ENCODE data around the gene RAB27A. TPM values are rescaled to one million over a fixed set of nuclear protein-coding genes. Genes with fewer than 3 reads are reported as not detected.
"Not testable (repeated sequence)": the region's sequence is repeated elsewhere in the genome, so short reads cannot be mapped to it uniquely, and the experiment has no call there.

The RAB27A gene
- 16.2 TPM for total RNA-seq

GRCh38 chr15:55289746-55290527, at the start of gene RAB27A:
Gene RAB27A, minus strand, starts transcription at chr15:55289813. Its CDS starts 54,879 bp downstream, at chr15:55234934.
- DNase-seq: peak; percentile 79

GRCh38 chr15:55337160-55337559, 47.5 kb upstream of the RAB27A start:
- DNase-seq: no peak

GRCh38 chr15:55334997-55335396, 45.4 kb upstream of the RAB27A start:
- DNase-seq: no peak

- no peak for DNase-seq
These were observed 44.8 kb upstream of the RAB27A start for GRCh38 chr15:55334371-55334770.

- no peak for DNase-seq
These were observed 37.8 kb upstream of the RAB27A start for GRCh38 chr15:55327387-55327786.

GRCh38 chr15:55322467-55322866, 32.9 kb upstream of the RAB27A start:
- no peak for DNase-seq

- no peak for DNase-seq
These were observed 31.4 kb upstream of the RAB27A start for GRCh38 chr15:55320963-55321362.

GRCh38 chr15:55320238-55320550, 30.6 kb upstream of the RAB27A start:
- DNase-seq: no peak

GRCh38 chr15:55319537-55320237, 30.1 kb upstream of the RAB27A start:
- no peak for DNase-seq

GRCh38 chr15:55318588-55319494, 29.2 kb upstream of the RAB27A start, which contains the start of the genes PIGB and PIGBOS1:
Gene PIGB, plus strand, starts transcription at chr15:55319222. Its CDS starts 29 bp downstream, at chr15:55319251.
Gene PIGBOS1, minus strand, starts transcription at chr15:55319123. Its CDS starts 1,331 bp downstream, at chr15:55317792.
- peak; percentile 94 for DNase-seq

GRCh38 chr15:55302801-55303200, 13.2 kb upstream of the RAB27A start:
- not testable (repeated sequence) for DNase-seq

GRCh38 chr15:55297315-55297714, 7.7 kb upstream of the RAB27A start:
- no peak for DNase-seq

GRCh38 chr15:55290528-55291057, 980 bp upstream of the RAB27A start:
- DNase-seq: peak; percentile 90

- peak; percentile 28 for DNase-seq
These were observed 435 bp downstream of the RAB27A start for GRCh38 chr15:55289011-55289745.

GRCh38 chr15:55288006-55288717, 1.5 kb downstream of the RAB27A start:
- no peak for DNase-seq

- not testable (repeated sequence) for DNase-seq
These were observed 3.0 kb downstream of the RAB27A start for GRCh38 chr15:55286442-55287189.

GRCh38 chr15:55284426-55284825, 5.2 kb downstream of the RAB27A start:
- DNase-seq: no peak

- no peak for DNase-seq
These were observed 6.0 kb downstream of the RAB27A start for GRCh38 chr15:55283379-55284147.

GRCh38 chr15:55282284-55282833, 7.3 kb downstream of the RAB27A start:
- DNase-seq: no peak
